Activated T-cell treated with anti-CD3 and anti-CD28 coated beads for 4 hours (primary cell): ENCODE data around the gene BCAS3.

ENCODE experiments used
- DNase-seq: peaks from one replicate; pipeline ENCODE4 v3.0.0-alpha.2; 2020

BCAS3 gene

GRCh38 chr17:61280338-61280737 is 602.7 kb downstream of the BCAS3 start:
- DNase-seq, result no peak

- no peak for DNase-seq
Measured at GRCh38 chr17:61280851-61281250, 603.2 kb downstream of the BCAS3 start.

- DNase-seq, result no peak
Measured at GRCh38 chr17:61282377-61282776, 604.7 kb downstream of the BCAS3 start.

- no peak for DNase-seq
Measured at GRCh38 chr17:61283043-61283442, 605.4 kb downstream of the BCAS3 start.

GRCh38 chr17:61284174-61284573 is 606.5 kb downstream of the BCAS3 start:
- DNase-seq, result no peak

- DNase-seq, result no peak
Measured at GRCh38 chr17:61284746-61285145, 607.1 kb downstream of the BCAS3 start.

GRCh38 chr17:61285526-61286320 is 608.1 kb downstream of the BCAS3 start:
- DNase-seq, result no peak

GRCh38 chr17:61286449-61286848 is 608.8 kb downstream of the BCAS3 start:
- no peak for DNase-seq

GRCh38 chr17:61289408-61290385 is 612.0 kb downstream of the BCAS3 start:
- no peak for DNase-seq

- no peak for DNase-seq
Measured at GRCh38 chr17:61291451-61292285, 614.0 kb downstream of the BCAS3 start.

GRCh38 chr17:61294286-61294685 is 616.6 kb downstream of the BCAS3 start:
- no peak for DNase-seq

- no peak for DNase-seq
Measured at GRCh38 chr17:61294777-61295176, 617.1 kb downstream of the BCAS3 start.

GRCh38 chr17:61296058-61296457 is 618.4 kb downstream of the BCAS3 start:
- no peak for DNase-seq

- DNase-seq, result no peak
Measured at GRCh38 chr17:61299517-61300513, 622.2 kb downstream of the BCAS3 start.

GRCh38 chr17:61302953-61303816 is 625.5 kb downstream of the BCAS3 start:
- no peak for DNase-seq

- DNase-seq, result no peak
Measured at GRCh38 chr17:61303817-61304096, 626.1 kb downstream of the BCAS3 start.

- no peak for DNase-seq
Measured at GRCh38 chr17:61305024-61305423, 627.4 kb downstream of the BCAS3 start.

- DNase-seq, result no peak
Measured at GRCh38 chr17:61306003-61306402, 628.4 kb downstream of the BCAS3 start.

GRCh38 chr17:61307905-61308886 is 630.5 kb downstream of the BCAS3 start:
- no peak for DNase-seq
